GM21447 (cell line): ENCODE results near the gene SLCO1B1.

Source experiments
- ATAC-seq: cut with Tn5 transposase; IDR thresholded peaks from one replicate; pipeline ENCODE4 v1.9.1; 2021; ENCODE audit not compliant: unreplicated experiment

SLCO1B1 gene

DNA sequence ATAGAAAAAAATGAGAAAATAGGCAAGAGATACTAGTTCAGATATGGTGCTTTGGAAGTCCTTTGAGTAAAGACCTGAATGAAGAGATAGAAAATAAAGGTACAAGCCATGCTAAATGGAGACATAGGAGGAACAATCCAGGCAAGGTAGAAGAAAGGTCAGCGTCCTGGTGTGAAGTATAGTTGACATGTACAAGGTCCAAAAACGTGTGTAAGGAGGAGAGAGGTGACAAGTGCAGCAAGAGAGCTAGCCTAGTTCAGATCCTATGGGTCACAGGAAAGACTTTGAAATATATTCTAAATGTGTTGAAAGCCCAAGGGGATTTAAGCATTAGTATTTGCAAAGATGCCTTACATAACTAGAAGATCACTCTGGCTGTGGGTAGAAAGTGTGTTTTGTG, 88.2 kb downstream of the SLCO1B1 start:
- no peak for ATAC-seq

DNA sequence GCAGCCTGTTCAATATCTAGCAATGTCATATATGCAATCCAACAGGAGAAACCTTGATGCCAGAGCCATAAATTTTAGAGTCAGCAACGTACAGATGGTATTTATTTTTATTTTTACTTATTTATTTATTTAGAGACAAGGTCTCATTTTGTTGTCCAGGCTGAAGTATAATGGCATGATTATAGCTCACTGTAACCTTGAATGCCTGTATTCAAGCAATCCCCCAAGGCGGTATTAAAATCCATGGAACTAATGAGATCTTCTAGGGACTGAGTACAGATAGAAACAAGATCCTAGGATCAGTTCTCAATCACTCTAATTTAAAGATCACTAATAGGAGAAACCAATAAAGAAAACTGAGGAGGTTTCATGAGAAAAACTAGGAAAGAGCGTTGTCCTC, 89.3 kb downstream of the SLCO1B1 start:
- ATAC-seq = no peak

DNA sequence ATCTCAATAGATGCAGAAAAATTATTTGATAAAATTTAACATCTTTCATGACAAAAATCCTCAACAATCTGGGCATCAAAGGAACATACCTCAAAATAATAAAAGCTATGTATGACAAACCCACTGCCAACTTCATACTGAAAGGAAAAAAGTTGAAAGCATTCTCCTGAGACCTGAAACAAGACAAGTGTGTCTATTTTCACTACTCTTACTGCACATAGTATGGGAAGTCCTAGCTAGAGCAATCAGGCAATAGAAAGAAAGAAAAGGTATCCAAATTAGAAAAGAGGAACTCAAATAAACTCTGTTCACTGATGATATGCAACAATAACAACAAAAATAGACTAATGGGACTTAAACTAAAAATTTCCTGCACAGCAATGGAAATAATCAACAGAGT, 90.1 kb downstream of the SLCO1B1 start:
- no peak for ATAC-seq

DNA sequence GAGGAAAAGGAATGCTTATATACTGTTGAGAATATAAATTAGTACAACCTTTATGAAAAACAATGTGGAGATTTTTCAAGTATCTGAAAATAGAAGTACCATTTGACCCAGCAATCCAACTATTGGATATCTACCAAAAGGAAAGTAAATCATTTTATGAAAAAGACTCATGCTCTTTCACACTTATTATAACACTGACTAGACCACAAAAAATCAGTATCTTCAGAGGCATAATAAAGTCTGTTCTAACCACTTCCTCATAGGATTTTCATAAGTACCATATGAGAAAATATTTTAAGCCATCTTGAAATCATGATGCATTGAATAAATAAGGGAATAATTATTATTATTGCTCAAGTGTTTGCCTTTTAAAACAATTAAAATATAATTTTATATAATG, 90.8 kb downstream of the SLCO1B1 start:
- no peak for ATAC-seq

DNA sequence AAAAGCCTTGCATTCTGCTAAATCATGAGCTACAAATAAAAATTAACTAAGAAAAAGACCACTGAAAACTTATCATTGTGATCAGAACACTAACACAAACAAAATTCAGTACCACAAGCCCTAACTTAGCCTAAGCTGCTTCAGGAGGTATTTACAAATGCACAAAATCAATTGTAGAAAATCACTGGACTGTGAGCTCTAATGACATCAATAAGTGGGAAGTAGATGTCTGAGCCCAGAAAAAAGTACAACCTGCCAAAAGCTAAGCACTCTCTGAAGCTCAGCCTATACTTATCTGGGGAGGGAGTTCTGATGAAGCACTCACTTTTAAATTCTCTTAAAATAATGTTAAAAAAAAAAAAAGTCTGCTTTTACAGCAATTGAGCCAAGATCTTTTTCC, 92.9 kb downstream of the SLCO1B1 start:
- no peak for ATAC-seq

DNA sequence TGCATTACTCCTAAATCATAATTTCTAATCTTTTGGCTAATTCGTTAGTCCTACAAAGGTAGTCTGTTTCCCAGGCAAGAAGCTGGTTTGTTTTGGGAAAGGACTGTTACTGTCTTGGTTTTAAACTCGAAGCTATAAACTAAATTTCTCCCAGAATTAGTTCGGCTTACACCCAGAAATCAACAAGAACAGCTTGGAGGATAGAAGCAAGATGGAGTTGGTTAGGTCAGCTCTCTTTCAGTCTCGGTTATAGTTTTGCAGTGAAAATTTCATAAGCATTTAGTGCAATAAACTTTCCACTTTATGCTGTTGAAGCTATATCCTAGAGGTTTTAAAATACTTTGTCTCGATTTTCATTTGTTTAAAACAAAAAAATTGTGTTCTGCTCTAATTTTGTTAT, 103.4 kb downstream of the SLCO1B1 start:
- no peak for ATAC-seq

DNA sequence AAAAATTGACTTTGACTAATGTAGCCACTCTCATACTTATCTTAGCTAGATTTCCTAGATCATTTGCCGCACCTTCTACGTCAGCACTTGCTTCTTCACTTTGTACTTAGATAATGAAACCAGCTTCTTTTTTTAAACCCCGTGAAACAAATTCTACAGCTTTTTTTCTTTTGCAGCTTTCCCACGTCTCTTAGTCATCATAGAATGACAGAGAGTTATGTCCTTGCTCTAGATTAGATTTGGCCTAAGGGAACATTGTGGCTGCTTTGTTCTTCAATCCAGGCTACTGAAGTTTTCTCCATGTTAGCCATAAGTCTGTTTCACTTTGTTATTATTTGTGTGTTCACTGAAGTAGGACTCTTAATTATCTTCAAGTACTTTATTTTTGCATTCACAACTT, 108.9 kb downstream of the SLCO1B1 start:
- no peak for ATAC-seq

DNA sequence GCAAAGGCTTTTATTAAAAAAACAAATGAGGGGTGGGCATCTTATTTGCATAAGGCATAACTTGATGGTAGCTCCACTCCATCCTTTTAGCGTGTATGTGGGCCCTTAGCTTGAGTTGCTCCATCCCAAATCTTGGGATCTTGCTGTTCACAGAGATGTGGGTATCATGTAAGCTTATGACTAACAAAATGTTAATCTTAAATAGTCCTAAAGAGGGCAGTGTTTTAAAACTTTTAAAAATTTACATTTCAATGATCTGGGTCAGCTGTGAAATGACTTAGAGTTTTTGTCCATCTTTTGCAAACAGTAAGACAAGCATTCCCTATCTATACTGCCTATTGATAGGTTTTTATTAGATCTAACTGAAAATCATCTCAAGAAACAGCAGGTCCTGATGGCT, 117.7 kb downstream of the SLCO1B1 start:
- no peak for ATAC-seq

DNA sequence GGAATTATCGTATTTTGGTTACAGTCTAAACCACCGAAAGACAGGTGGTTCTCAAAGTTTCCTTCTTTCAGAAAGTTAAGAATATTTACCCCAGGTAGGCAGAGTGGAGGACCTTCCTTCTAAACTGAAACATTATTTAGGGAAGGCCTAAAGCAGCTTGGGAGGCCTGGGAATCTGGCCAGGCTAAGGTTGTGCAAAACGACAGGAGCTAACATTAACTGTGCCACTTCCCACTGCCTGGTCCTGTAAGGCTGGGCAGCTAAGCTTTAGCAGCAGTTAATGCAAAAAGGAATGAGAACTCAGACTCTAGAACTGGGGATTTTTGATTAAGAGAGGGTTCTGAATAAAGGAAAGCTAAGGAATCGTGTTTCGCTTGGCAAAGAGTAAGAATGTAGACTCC, 121.1 kb downstream of the SLCO1B1 start:
- no peak for ATAC-seq

DNA sequence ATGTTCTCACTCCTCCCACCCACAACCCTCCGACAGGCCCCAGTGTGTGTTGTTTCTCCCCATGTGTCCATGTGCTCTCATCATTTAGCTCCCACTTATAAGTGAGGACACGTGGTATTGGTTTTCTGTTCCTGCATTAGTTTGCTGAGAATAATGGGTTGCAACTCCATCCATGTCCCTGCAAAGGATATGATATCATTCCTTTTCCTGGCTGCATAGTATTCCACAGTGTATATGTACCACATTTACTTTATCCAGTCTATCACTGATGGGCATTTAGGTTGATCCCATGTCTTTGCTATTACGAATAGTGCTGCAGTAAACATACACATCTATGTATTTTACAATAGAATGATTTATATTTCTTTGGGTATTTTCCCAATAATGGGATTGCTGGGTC, 126.2 kb downstream of the SLCO1B1 start:
- no peak for ATAC-seq

DNA sequence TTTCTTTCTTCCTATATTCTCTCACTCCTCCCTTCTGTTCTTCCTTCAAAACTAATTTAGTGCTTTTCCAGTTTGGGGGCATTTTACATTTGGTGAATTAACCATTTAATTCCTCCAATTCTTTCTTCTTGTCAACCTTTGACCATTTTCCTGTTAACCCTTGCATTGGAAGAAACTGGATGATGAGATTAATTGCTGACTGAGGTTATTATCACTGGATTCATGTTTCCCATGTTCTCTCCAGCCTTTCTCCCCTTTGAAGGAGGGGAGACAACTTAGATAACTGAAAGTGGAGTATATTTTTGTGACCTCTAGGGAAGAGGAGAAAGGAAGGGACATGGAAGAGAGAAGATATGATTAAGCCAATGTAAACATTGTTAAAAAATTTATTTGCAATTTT, 133.2 kb downstream of the SLCO1B1 start:
- no peak for ATAC-seq

DNA sequence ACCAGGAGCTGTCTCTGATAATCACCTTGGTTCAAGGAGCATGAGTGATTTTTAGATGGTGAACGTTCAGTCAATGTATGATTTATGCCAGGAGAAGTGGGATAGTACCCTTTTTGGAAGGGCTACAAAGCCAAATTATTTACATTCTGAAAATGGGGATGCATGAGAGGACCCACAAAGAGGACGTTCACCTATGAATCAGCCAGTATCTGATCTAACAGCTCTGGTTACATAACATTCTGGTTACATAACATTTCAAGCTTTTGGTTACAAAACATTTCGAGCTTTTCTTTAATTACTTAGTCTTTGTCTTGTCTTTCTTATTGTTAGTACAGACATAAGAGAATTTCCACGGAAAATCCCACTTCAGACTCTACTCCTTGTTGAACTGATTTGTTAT, 134.9 kb downstream of the SLCO1B1 start:
- no peak for ATAC-seq

DNA sequence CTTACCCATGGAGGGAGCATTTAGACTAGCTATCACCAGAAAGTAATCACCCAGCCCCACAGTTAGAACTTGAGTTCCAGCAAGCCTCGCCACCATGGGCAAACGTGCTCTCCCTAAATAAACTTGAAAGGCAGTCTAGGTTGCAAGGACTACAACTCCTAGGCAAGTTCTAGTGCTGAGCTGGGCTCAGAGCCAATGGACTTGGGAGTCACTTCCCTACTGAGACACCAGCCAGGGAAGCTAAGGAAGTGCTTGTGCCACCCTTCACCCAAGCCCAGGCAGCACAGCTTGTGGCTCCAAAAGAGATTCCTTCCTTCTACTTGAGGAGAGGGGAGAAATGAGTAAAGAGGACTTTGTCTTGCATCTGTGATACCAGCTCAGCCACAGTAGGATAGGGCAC, 145.8 kb downstream of the SLCO1B1 start:
- ATAC-seq = no peak
